ENCODE data around the gene LPIN1.

DNA sequence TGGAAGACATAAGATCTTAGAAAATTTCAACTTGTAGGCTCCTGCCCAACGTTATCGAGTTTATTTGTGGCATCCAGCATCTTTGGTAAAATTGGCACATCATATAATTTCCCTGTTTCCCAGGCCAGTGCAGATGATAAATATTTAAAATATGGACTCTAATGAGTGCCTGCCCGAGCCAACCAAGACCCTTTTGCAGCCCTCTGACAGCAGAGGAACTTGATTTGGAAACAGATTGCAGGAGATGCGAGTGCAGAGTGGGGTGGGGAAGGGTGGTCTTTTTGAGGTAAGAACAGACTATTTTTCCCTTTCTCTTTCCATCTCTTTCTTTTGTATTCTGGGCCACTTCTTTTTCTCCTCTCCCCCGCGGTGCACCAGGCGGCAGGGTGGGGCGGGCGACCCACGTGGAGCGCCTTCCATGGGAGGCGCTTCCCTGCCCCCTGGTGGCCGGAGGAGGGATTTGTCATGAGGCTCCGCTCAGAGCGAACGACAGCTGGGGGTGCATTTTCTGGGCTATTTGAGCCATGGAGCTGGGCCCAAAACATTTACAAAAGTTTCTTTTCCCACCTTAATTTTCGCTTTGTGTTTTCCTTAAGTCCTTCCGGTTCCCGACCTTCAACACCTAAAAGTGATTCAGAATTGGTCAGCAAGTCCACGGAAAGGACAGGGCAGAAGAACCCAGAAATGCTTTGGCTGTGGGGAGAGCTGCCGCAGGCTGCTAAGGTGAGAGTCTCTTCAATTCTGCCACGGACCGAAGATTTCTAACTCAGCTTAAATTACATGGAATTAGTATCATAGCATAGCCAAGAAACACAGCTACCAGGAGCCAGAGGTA lies 32.7 kb downstream of the LPIN1 start:
- TF ChIP-seq, protein P1, sequence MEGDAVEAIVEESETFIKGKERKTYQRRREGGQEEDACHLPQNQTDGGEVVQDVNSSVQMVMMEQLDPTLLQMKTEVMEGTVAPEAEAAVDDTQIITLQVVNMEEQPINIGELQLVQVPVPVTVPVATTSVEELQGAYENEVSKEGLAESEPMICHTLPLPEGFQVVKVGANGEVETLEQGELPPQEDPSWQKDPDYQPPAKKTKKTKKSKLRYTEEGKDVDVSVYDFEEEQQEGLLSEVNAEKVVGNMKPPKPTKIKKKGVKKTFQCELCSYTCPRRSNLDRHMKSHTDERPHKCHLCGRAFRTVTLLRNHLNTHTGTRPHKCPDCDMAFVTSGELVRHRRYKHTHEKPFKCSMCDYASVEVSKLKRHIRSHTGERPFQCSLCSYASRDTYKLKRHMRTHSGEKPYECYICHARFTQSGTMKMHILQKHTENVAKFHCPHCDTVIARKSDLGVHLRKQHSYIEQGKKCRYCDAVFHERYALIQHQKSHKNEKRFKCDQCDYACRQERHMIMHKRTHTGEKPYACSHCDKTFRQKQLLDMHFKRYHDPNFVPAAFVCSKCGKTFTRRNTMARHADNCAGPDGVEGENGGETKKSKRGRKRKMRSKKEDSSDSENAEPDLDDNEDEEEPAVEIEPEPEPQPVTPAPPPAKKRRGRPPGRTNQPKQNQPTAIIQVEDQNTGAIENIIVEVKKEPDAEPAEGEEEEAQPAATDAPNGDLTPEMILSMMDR (conservative IDR thresholded peaks at IDR 0.05 in 1 of 2, IDR thresholded peaks at IDR 0.05 in 1 of 2; ENCODE audit: extremely low read depth in 1 of 2, insufficient read depth in 1 of 2, low read depth in 1 of 2, low read length in 2 of 2) = peak; percentile 75 to 96
- TF ChIP-seq EZH2 (IDR thresholded peaks at IDR 0.05; ENCODE audit: borderline replicate concordance, low read length) = no peak

Data from mammary epithelial cell (primary cell).